Smooth muscle cell (in vitro differentiated cells): ENCODE data around the gene CUL4B. TPM values are rescaled to one million over a fixed set of nuclear protein-coding genes. Genes with fewer than 3 reads are reported as not detected.

ENCODE experiments used
- DNase-seq: peaks from one replicate; lab custom pipeline; 2025; ENCODE audit not compliant: unreplicated experiment; lab: John Stamatoyannopoulos, UW
- H2AFZ ChIP-seq: fragments of 200-600 bp; sonication (generic); 2 replicates; pipeline ENCODE4 v1.6.0; 2016; ENCODE audit warnings: antibody characterized with exemption, low read depth, mild to moderate bottlenecking
- H3F3A ChIP-seq: fragments of 200-600 bp; sonication (generic); 2 replicates; pipeline ENCODE4 v1.6.0; 2017; ENCODE audit warnings: antibody characterized with exemption, low read depth
- H3K27ac ChIP-seq: fragments of 200-600 bp; sonication (generic); 2 replicates; pipeline ENCODE4 v1.5.1; 2016; ENCODE audit warnings: low read depth, mild to moderate bottlenecking
- H3K27me3 ChIP-seq: fragments of 200-600 bp; sonication (generic); 2 replicates; pipeline ENCODE4 v1.6.1; 2016; ENCODE audit warnings: low read depth, mild to moderate bottlenecking
- H3K36me3 ChIP-seq: fragments of 200-600 bp; sonication (generic); 2 replicates; pipeline ENCODE4 v1.5.1; 2016; ENCODE audit warnings: low read depth
- H3K4me1 ChIP-seq: fragments of 200-600 bp; sonication (generic); 2 replicates; pipeline ENCODE4 v1.5.1; 2016; ENCODE audit warnings: low read depth
- H3K4me2 ChIP-seq: fragments of 200-600 bp; sonication (generic); 2 replicates; pipeline ENCODE4 v1.6.0; 2016; ENCODE audit warnings: mild to moderate bottlenecking
- H3K4me3 ChIP-seq: fragments of 200-600 bp; sonication (generic); 2 replicates; pipeline ENCODE4 v1.5.1; 2016; ENCODE audit warnings: mild to moderate bottlenecking
- H3K79me2 ChIP-seq: fragments of 200-600 bp; sonication (generic); 2 replicates; pipeline ENCODE4 v1.6.0; 2016; ENCODE audit warnings: low read depth, mild to moderate bottlenecking
- H3K9ac ChIP-seq: fragments of 200-600 bp; sonication (generic); 2 replicates; pipeline ENCODE4 v1.6.0; 2016; ENCODE audit warnings: low read depth
- H3K9me3 ChIP-seq: fragments of 200-600 bp; sonication (generic); replicated peaks from 2 replicates; pipeline ENCODE4 v1.5.1; 2016; ENCODE audit warnings: low read depth
- H4K20me1 ChIP-seq: fragments of 200-600 bp; sonication (generic); 2 replicates; pipeline ENCODE4 v1.6.0; 2016; ENCODE audit warnings: low read depth
- CTCF ChIP-seq: fragments of 200-600 bp; sonication (generic); IDR thresholded peaks from 2 replicates; pipeline ENCODE4 v1.5.1; 2017; ENCODE audit warnings: borderline replicate concordance, mild to moderate bottlenecking, antibody characterized with exemption; ENCODE audit not compliant: insufficient read depth, poor library complexity, severe bottlenecking
- WGBS: methylation state at CpG from one replicate; pipeline ENCODE4 v1.1.7; 2016; ENCODE audit warnings: low lambda C conversion rate; 5-methylcytosine and 5-hydroxymethylcytosine counted together
- polyA plus RNA-seq: library from polyadenylated mRNA; unstranded; fragments of >200 nt; fragmentation: Nextera tagmentation; extraction: Ambion mirVana; gene quantifications from 2 replicates; pipeline ENCODE4 v1.2.1, GENCODE V29; 2016
- total RNA-seq: library from RNA; depleted of rRNA; stranded (reverse); fragments of >200 nt; gene quantifications from 2 replicates; pipeline ENCODE4 v1.2.3, GENCODE V29; 2014

Gene CUL4B
- total and polyA plus RNA-seq, 2 experiments from 2014 or later, result 13.1 to 49.6 TPM

GRCh38 chrX:120559804-120560203 lies 958 bp downstream of the CUL4B start:
- WGBS, result 33% methylated on average over 7 of the region's 7 CpGs
- Histone ChIP-seq H3K36me3 (no peaks in the 10 kb centered on the region), H3K4me1 (peaks cover 11% of the 10 kb centered on the region), H2AFZ (peak overlapping the region; percentile 67), H3F3A (peaks cover 6% of the 10 kb centered on the region), H3K4me2 (peak overlapping the region; percentile 85), H3K27me3 (no peaks in the 10 kb centered on the region), H3K9me3 (no peaks in the 10 kb centered on the region), H3K79me2 (peaks cover 47% of the 10 kb centered on the region), H4K20me1 (peaks cover 12% of the 10 kb centered on the region), H3K4me3 (peak overlapping the region; percentile 79), H3K9ac (peak overlapping the region; percentile 92), H3K27ac (peak overlapping the region; percentile 97)
- DNase-seq, result no peak
- no peak for TF ChIP-seq CTCF

DNA sequence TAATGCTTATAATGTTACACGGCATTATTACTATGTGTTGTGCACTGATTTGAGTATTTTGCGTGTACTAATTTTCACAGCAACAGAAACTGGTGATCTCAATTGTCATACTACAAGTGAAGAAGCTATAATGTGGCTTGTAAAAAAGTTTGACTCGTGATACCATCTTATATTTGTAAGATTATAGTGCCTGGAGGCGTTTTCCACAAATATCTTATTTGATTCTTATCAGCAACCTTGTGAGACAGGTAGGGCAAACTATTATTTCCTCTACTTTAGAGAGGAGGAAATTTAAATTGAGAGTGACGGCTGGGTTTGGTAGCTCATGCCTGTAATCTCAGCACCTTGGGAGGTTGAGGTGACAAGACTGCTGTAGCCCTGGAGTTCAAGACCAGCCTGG lies 4.5 kb downstream of the CUL4B start:
- H4K20me1 ChIP-seq, result peaks cover 12% of the 10 kb centered on the region
- no peaks in the 10 kb centered on the region for H3K36me3 ChIP-seq
- peaks cover 11% of the 10 kb centered on the region for H3K4me1 ChIP-seq
- TF ChIP-seq CTCF, result no peak
- H3K79me2 ChIP-seq, result peaks cover 54% of the 10 kb centered on the region
- DNase-seq, result no peak
- H3K9me3 ChIP-seq, result no peaks in the 10 kb centered on the region
- no peaks in the 10 kb centered on the region for H3K27me3 ChIP-seq
- no peak overlapping the region for H3K4me2 ChIP-seq
- peaks cover 6% of the 10 kb centered on the region for H3F3A ChIP-seq
- no peak overlapping the region for H2AFZ ChIP-seq
- no peak overlapping the region for H3K4me3 ChIP-seq
- H3K27ac ChIP-seq, result no peak overlapping the region
- H3K9ac ChIP-seq, result no peak overlapping the region
- WGBS, result 78% methylated on average over 5 of the region's 5 CpGs

- no peaks in the 10 kb centered on the region for H3K4me1 ChIP-seq
- WGBS, result 51% methylated on average over 12 of the region's 12 CpGs
- no peak overlapping the region for H3K4me3 ChIP-seq
- H4K20me1 ChIP-seq, result no peaks in the 10 kb centered on the region
- no peak for TF ChIP-seq CTCF
- no peaks in the 10 kb centered on the region for H3K27me3 ChIP-seq
- H3K79me2 ChIP-seq, result peaks cover 7% of the 10 kb centered on the region
- no peaks in the 10 kb centered on the region for H3K9me3 ChIP-seq
- H3K9ac ChIP-seq, result peak overlapping the region; percentile 26
- H3F3A ChIP-seq, result no peaks in the 10 kb centered on the region
- peak overlapping the region; percentile 90 for H3K27ac ChIP-seq
- DNase-seq, result no peak
- no peak overlapping the region for H2AFZ ChIP-seq
- peak overlapping the region; percentile 74 for H3K4me2 ChIP-seq
- no peaks in the 10 kb centered on the region for H3K36me3 ChIP-seq
Measured at GRCh38 chrX:120549483-120550452, 11.0 kb downstream of the CUL4B start.

- no peak overlapping the region for H3K4me3 ChIP-seq
- H3K4me1 ChIP-seq, result no peaks in the 10 kb centered on the region
- H2AFZ ChIP-seq, result no peak overlapping the region
- H3K79me2 ChIP-seq, result no peaks in the 10 kb centered on the region
- H3K36me3 ChIP-seq, result peaks cover 7% of the 10 kb centered on the region
- TF ChIP-seq CTCF, result no peak
- no peaks in the 10 kb centered on the region for H3K9me3 ChIP-seq
- H3K27ac ChIP-seq, result no peak overlapping the region
- no peak overlapping the region for H3K9ac ChIP-seq
- no peaks in the 10 kb centered on the region for H3F3A ChIP-seq
- no peak overlapping the region for H3K4me2 ChIP-seq
- no peaks in the 10 kb centered on the region for H3K27me3 ChIP-seq
- DNase-seq, result no peak
- no peaks in the 10 kb centered on the region for H4K20me1 ChIP-seq
Measured at GRCh38 chrX:120536061-120536460, 24.7 kb downstream of the CUL4B start.
